Colonic mucosa (tissue), 4 donors: ENCODE data around the gene GMCL1. TPM values are rescaled to one million over a fixed set of nuclear protein-coding genes. Genes with fewer than 3 reads are reported as not detected.

Experiments used
- DNase-seq: peaks from one replicate; pipeline ENCODE4 v3.0.0-alpha.2; 2020
- H3K27ac ChIP-seq: fragments of 200-600 bp; one replicate; pipeline ENCODE4 v1.8.0; 2021
- H3K27me3 ChIP-seq: fragments of 200-600 bp; one replicate; pipeline ENCODE4 v1.8.0; 2021
- H3K36me3 ChIP-seq: fragments of 200-600 bp; one replicate; pipeline ENCODE4 v1.8.0; 2021
- H3K4me1 ChIP-seq: fragments of 200-600 bp; one replicate; pipeline ENCODE4 v1.8.0; 2021; ENCODE audit warnings: mild to moderate bottlenecking
- H3K4me3 ChIP-seq: fragments of 200-600 bp; one replicate; pipeline ENCODE4 v1.8.0; 2021
- H3K9ac ChIP-seq, 2 donors: one replicate each; pipeline ENCODE4 v1.7.0; 2013; ENCODE audit warnings: control low read depth in 2 of 2, low read depth in 2 of 2, low read length in 2 of 2
- H3K9me3 ChIP-seq: fragments of 200-600 bp; one replicate; pipeline ENCODE4 v1.8.0; 2021
- CTCF ChIP-seq: fragments of 200-600 bp; IDR thresholded peaks from one replicate; pipeline ENCODE4 v1.8.0; 2022; ENCODE audit warnings: antibody characterized with exemption, mild to moderate bottlenecking
- intact Hi-C: fragments of 100-400 bp; cut with DNase I; formaldehyde crosslinking; loops from one replicate; pipeline ENCODE4 v1.14.1; 2022
- total RNA-seq, 2 donors: library from RNA; stranded (reverse); fragmentation: NEBNext Ultra II Directional in 1 of 2; extraction: Animal tissue kit (Norgen Biotek cat#: 25700) in 1 of 2; gene quantifications; one replicate each; pipeline ENCODE4 v1.2.1, GENCODE V29; 2021
- donor health status: healthy.
- donor health status: DM: no; HTN: no; CAD: no.
- donor health status: DM: no; HTN: no; CAD: no.

GMCL1 gene
- total RNA-seq, 2 donors from 2014 or later = 20.3 to 20.4 TPM

- peak within 1 kb of the TSS; percentile 91 to 98 for H3K9ac ChIP-seq
- H3K27ac ChIP-seq = peak within 1 kb of the TSS; percentile 93
- no peaks in the 10 kb centered on the region for H3K27me3 ChIP-seq
- no peaks in the 10 kb centered on the region for H3K4me1 ChIP-seq
- no peaks in the 10 kb centered on the region for H3K36me3 ChIP-seq
- H3K4me3 ChIP-seq = peak within 1 kb of the TSS; percentile 87
- TF ChIP-seq CTCF = no peak
- intact Hi-C loops = loop anchor here (5.0 kb wide), 2 partner anchors 157 to 387 kb away; partner anchors contain the start of gene FAM136A
- DNase-seq = peak; percentile 39
- no peaks in the 10 kb centered on the region for H3K9me3 ChIP-seq
Measured at GRCh38 chr2:69914950-69915945, 85.8 kb downstream of the GMCL1 start, which contains the start of gene MXD1. Gene MXD1 (plus strand): TSS chr2:69915109. CDS start chr2:69915331, 222 bp downstream.

- intact Hi-C loops = no loop called here
- H3K4me1 ChIP-seq = no peaks in the 10 kb centered on the region
- no peaks in the 10 kb centered on the region for H3K36me3 ChIP-seq
- TF ChIP-seq CTCF = no peak
- no peaks in the 10 kb centered on the region for H3K27me3 ChIP-seq
- H3K27ac ChIP-seq = peak overlapping the region; percentile 89
- no peak for DNase-seq
- H3K9ac ChIP-seq = peak overlapping the region; percentile 24 to 91
- peak overlapping the region; percentile 87 for H3K4me3 ChIP-seq
- no peaks in the 10 kb centered on the region for H3K9me3 ChIP-seq
Measured at GRCh38 chr2:69916106-69916505, 86.6 kb downstream of the GMCL1 start.

GRCh38 chr2:69917852-69918251, 88.4 kb downstream of the GMCL1 start:
- intact Hi-C loops = no loop called here
- no peak for DNase-seq
- H3K4me3 ChIP-seq = peak overlapping the region; percentile 87
- H3K9ac ChIP-seq = peak overlapping the region in 1 of 2 donors; percentile 58
- H3K27ac ChIP-seq = peak overlapping the region; percentile 65
- peaks cover 5% of the 10 kb centered on the region for H3K36me3 ChIP-seq
- no peaks in the 10 kb centered on the region for H3K27me3 ChIP-seq
- H3K4me1 ChIP-seq = no peaks in the 10 kb centered on the region
- no peak for TF ChIP-seq CTCF
- H3K9me3 ChIP-seq = no peaks in the 10 kb centered on the region

GRCh38 chr2:69918401-69918800, 88.9 kb downstream of the GMCL1 start:
- H3K27me3 ChIP-seq = no peaks in the 10 kb centered on the region
- H3K9me3 ChIP-seq = no peaks in the 10 kb centered on the region
- no peak overlapping the region for H3K9ac ChIP-seq
- H3K4me1 ChIP-seq = no peaks in the 10 kb centered on the region
- intact Hi-C loops = no loop called here
- peaks cover 5% of the 10 kb centered on the region for H3K36me3 ChIP-seq
- H3K27ac ChIP-seq = peak overlapping the region; percentile 65
- H3K4me3 ChIP-seq = no peak overlapping the region
- DNase-seq = no peak
- TF ChIP-seq CTCF = no peak

- TF ChIP-seq CTCF = no peak
- Histone ChIP-seq H3K27me3 (no peaks in the 10 kb centered on the region), H3K4me3 (no peak overlapping the region), H3K36me3 (peaks cover 5% of the 10 kb centered on the region), H3K4me1 (no peaks in the 10 kb centered on the region), H3K9me3 (no peaks in the 10 kb centered on the region), H3K9ac (no peak overlapping the region), H3K27ac (no peak overlapping the region)
- intact Hi-C loops = no loop called here
- no peak for DNase-seq
Measured at GRCh38 chr2:69923116-69923515, 93.7 kb downstream of the GMCL1 start.
